Aorta (tissue), 5 donors: ENCODE measurements around the gene WDR20. TPM values are rescaled to one million over a fixed set of nuclear protein-coding genes. Genes with fewer than 3 reads are reported as not detected.

Source experiments
- ATAC-seq: fragments of 200-7000 bp; cut with Tn5 transposase; one replicate; pipeline ENCODE4 v1.9.1; 2022; ENCODE audit warnings: moderate library complexity; ENCODE audit not compliant: low FRiP score
- DNase-seq, 2 donors: peaks; one replicate each; pipeline ENCODE4 v3.0.0-alpha.2; 2020
- H3K27ac ChIP-seq, 2 donors: one replicate each; pipeline ENCODE4 v1.5.1; 2013; ENCODE audit warnings: low read length in 2 of 2, mild to moderate bottlenecking in 2 of 2, moderate library complexity in 2 of 2, control low read depth in 1 of 2, inconsistent platforms in 1 of 2, low read depth in 1 of 2
- H3K27me3 ChIP-seq, 2 donors: one replicate each; pipeline ENCODE4 v1.6.1; 2013; ENCODE audit warnings: control low read depth in 1 of 2, low read length in 1 of 2, mild to moderate bottlenecking in 1 of 2, moderate library complexity in 1 of 2; ENCODE audit not compliant: insufficient read depth in 2 of 2, control insufficient read depth in 1 of 2
- H3K36me3 ChIP-seq, 2 donors: one replicate each; pipeline ENCODE4 v1.6.1; 2013; ENCODE audit warnings: control low read depth in 1 of 2, low read length in 1 of 2, mild to moderate bottlenecking in 1 of 2; ENCODE audit not compliant: insufficient read depth in 2 of 2, control insufficient read depth in 1 of 2
- H3K4me1 ChIP-seq, 2 donors: one replicate each; pipeline ENCODE4 v1.6.1; 2013; ENCODE audit warnings: low read length in 2 of 2, control low read depth in 1 of 2, mild to moderate bottlenecking in 1 of 2, moderate library complexity in 1 of 2; ENCODE audit not compliant: insufficient read depth in 2 of 2, control insufficient read depth in 1 of 2
- H3K4me3 ChIP-seq, 2 donors: one replicate each; pipeline ENCODE4 v1.5.1; 2013; ENCODE audit warnings: low read length in 2 of 2, control low read depth in 1 of 2, mild to moderate bottlenecking in 1 of 2
- H3K9me3 ChIP-seq: one replicate; pipeline ENCODE4 v1.6.1; 2013; ENCODE audit warnings: mild to moderate bottlenecking, low read length; ENCODE audit not compliant: control insufficient read depth
- WGBS, 2 donors: extraction: QIAGEN DNeasy Blood & Tissue Kit; methylation state at CpG; one replicate each; pipeline ENCODE4 v1.1.7; 2013; 5-methylcytosine and 5-hydroxymethylcytosine counted together
- intact Hi-C, 2 donors: fragments of 100-400 bp; cut with DNase I; formaldehyde crosslinking; loops; one replicate each; pipeline versions ENCODE4 v1.14.2 to v1.15.0; 2022
- polyA plus RNA-seq, 2 donors: library from polyadenylated mRNA; stranded (reverse); fragments of 200-250 nt; gene quantifications; one replicate each; pipeline ENCODE4 v1.2.3, GENCODE V29; 2013
- total RNA-seq, 2 donors: library from RNA; stranded (reverse); fragmentation: NEBNext Ultra II Directional; extraction: Animal tissue kit (Norgen Biotek cat#: 25700); gene quantifications; one replicate each; pipeline ENCODE4 v1.2.1, GENCODE V29; 2021
- donor health status: healthy with polysubstance abuse.
- donor health status: Bipolar disorder and iron deficiency.
- donor health status: DM: no; HTN: no; CAD: no.
- donor health status: DM: no; HTN: no; CAD: no.
- donor health status: DM: yes; HTN: yes; CAD: no.

WDR20 gene
- total and polyA plus RNA-seq, 4 donors, result 6.6 to 35.0 (median 21.3) TPM

DNA sequence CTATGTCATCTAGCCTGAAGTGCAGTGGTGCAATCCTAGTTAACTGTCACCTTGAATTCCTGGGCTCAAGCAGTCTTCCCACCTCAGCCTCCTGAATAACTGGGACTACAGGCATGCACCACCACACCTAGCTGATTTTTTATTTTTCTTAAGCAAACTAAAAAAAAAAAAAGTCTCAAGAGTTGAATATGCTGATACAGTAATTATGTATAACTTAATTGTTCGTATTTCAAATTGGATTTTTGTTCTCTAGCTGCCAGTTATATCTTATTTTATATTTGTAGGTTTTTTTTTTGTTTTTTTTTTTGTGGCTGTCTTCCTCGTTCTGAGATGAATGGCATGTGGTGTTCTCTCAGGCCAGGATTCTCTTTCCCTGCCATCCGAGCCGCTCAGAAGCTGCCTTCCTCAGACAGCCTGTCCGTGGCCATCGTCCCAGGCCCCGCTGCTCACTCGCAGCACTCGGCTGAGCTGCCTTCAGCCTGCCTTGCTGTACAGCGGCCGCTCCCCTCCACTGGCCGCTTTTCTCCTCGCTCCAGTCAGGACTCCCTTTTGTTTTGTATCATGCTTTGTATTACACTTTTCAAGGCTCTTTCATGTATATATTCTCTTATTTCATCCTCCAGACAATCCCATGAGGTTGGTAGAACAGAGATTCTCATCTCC is 53.3 kb downstream of the WDR20 start:
- no peak for ATAC-seq
- WGBS, 2 donors, result 85 to 87% methylated on average over 13 of the region's 13 CpGs
- Histone ChIP-seq H3K27ac (no peak overlapping the region), H3K27me3 (no peaks in the 10 kb centered on the region), H3K4me1 (no peaks in the 10 kb centered on the region), H3K9me3 (no peaks in the 10 kb centered on the region), H3K36me3 (peaks cover 0 to 4% of the 10 kb centered on the region in 2 donors), H3K4me3 (no peak overlapping the region)
- intact Hi-C loops, result no loop called here
- DNase-seq, result no peak

DNA sequence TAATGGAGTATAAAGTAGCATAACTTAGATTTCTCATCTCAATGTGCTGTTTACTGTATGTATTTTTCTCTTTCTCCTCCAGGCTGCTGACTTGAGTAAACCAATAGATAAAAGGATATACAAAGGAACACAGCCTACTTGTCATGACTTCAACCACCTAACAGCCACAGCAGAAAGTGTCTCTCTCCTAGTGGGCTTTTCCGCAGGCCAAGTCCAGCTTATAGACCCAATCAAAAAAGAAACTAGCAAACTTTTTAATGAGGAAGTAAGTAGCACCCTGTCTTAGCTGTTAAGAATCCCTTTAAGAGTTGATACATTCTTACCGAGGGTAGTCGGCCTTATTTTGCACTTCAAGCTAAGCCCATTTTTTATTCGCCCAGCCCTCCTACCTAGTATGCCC is 55.2 kb downstream of the WDR20 start:
- peaks cover 4% of the 10 kb centered on the region in 2 donors for H3K36me3 ChIP-seq
- no peaks in the 10 kb centered on the region for H3K4me1 ChIP-seq
- DNase-seq (no peak), ATAC-seq (no peak)
- intact Hi-C loops, result no loop called here
- 77 to 84% methylated on average over 4 of the region's 4 CpGs for WGBS, 2 donors
- no peaks in the 10 kb centered on the region for H3K27me3 ChIP-seq
- no peaks in the 10 kb centered on the region for H3K9me3 ChIP-seq
- no peak overlapping the region for H3K4me3 ChIP-seq
- H3K27ac ChIP-seq, result no peak overlapping the region

DNA sequence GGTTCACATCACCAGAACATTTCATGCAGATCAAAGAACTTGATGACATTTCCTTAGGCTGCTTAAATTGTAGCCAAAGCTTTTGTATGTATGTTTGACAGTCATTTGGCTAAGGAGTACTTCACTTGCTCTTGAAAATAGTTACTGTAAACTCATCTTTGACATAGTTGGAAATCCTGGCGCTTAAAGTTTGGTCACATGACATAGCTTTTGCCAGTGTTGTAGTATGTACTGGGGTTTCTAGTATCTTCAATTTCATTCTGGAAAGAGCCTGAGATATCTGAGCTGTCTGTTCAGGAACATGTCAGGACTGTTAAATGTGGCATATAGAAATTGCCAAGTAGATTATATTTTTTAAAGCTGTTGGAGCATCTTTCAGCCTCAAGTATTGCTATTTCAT is 55.7 kb downstream of the WDR20 start:
- DNase-seq (no peak), ATAC-seq (no peak)
- H3K36me3 ChIP-seq, result peaks cover 4% of the 10 kb centered on the region in 2 donors
- no peaks in the 10 kb centered on the region for H3K9me3 ChIP-seq
- no peaks in the 10 kb centered on the region for H3K27me3 ChIP-seq
- H3K4me1 ChIP-seq, result no peaks in the 10 kb centered on the region
- H3K27ac ChIP-seq, result no peak overlapping the region
- intact Hi-C loops, result no loop called here
- 83 to 94% methylated on average over 1 of the region's 1 CpG for WGBS, 2 donors
- H3K4me3 ChIP-seq, result no peak overlapping the region

GRCh38 chr14:102196039-102196901 is 56.6 kb downstream of the WDR20 start:
- Histone ChIP-seq H3K9me3 (no peaks in the 10 kb centered on the region), H3K4me3 (no peak overlapping the region), H3K4me1 (no peaks in the 10 kb centered on the region), H3K27me3 (no peaks in the 10 kb centered on the region), H3K36me3 (peaks cover 4% of the 10 kb centered on the region in 2 donors), H3K27ac (no peak overlapping the region)
- WGBS, 2 donors, result 81 to 83% methylated on average over 6 of the region's 6 CpGs
- intact Hi-C loops, result no loop called here
- no peak for DNase-seq
- ATAC-seq, result no peak

- Histone ChIP-seq H3K4me3 (no peak overlapping the region), H3K36me3 (peaks cover 4% of the 10 kb centered on the region in 2 donors), H3K4me1 (no peaks in the 10 kb centered on the region), H3K27ac (no peak overlapping the region), H3K27me3 (no peaks in the 10 kb centered on the region), H3K9me3 (no peaks in the 10 kb centered on the region)
- DNase-seq, result no peak
- 79 to 92% methylated on average over 4 of the region's 4 CpGs for WGBS, 2 donors
- intact Hi-C loops, result no loop called here
- ATAC-seq, result no peak
These were observed 57.2 kb downstream of the WDR20 start for GRCh38 chr14:102196902-102197230.

- 73 to 76% methylated on average over 5 of the region's 5 CpGs for WGBS, 2 donors
- intact Hi-C loops, result no loop called here
- no peaks in the 10 kb centered on the region for H3K9me3 ChIP-seq
- ATAC-seq (no peak), DNase-seq (no peak)
- H3K27ac ChIP-seq, result no peak overlapping the region
- H3K4me3 ChIP-seq, result no peak overlapping the region
- H3K27me3 ChIP-seq, result no peaks in the 10 kb centered on the region
- no peaks in the 10 kb centered on the region for H3K4me1 ChIP-seq
- peaks cover 4% of the 10 kb centered on the region in 2 donors for H3K36me3 ChIP-seq
These were observed 57.7 kb downstream of the WDR20 start for GRCh38 chr14:102197317-102197853.

DNA sequence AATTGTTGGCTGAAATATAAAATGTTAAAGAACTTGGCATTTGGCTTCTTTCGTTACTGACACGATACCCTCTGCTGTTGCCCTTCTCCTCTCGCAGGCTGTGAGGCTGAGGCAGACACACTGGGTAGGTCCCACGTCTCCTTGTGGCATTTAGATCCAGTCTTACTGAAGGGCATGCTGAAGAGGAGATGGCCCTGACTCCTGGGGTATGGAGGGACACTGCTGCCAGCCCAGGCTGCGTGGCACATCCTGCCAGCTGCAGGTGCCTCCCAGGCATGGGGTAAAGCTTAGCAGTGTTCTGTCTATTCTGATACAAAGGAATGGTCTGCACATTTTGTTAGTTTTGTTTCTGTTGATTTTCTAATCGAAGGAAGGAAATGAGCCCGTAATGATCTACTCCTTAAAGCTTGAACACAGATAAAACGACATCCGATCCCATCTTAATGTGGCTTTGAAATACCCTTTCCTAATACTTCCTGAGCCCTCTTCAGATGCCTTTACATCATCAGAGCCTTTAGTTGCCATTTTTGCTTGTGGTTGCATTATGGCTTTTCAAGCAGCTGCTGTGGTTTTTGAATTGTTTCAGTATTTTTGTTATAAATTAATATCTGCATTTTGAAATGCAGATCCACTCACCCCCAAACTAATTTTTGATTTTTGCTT is 61.1 kb downstream of the WDR20 start:
- Histone ChIP-seq H3K4me1 (no peaks in the 10 kb centered on the region), H3K27me3 (no peaks in the 10 kb centered on the region), H3K27ac (no peak overlapping the region), H3K9me3 (no peaks in the 10 kb centered on the region), H3K36me3 (peaks cover 0 to 4% of the 10 kb centered on the region in 2 donors), H3K4me3 (no peak overlapping the region)
- DNase-seq (no peak), ATAC-seq (no peak)
- intact Hi-C loops, result no loop called here
- 87% methylated on average over 9 of the region's 9 CpGs for WGBS, 2 donors

- Histone ChIP-seq H3K4me1 (no peaks in the 10 kb centered on the region), H3K4me3 (no peak overlapping the region), H3K27ac (no peak overlapping the region), H3K36me3 (peaks cover 0 to 4% of the 10 kb centered on the region in 2 donors), H3K27me3 (no peaks in the 10 kb centered on the region), H3K9me3 (no peaks in the 10 kb centered on the region)
- 87 to 93% methylated on average over 9 of the region's 9 CpGs for WGBS, 2 donors
- intact Hi-C loops, result no loop called here
- DNase-seq, result no peak
- no peak for ATAC-seq
These were observed 61.6 kb downstream of the WDR20 start for GRCh38 chr14:102201353-102201738.
